ENCODE results near the gene IBA57.

Gene IBA57

GRCh38 chr1:228165372-228166169 is at the start of gene IBA57:
Gene IBA57 (plus strand): TSS chr1:228165804. CDS start chr1:228165817, 13 bp downstream.
- peak; percentile 96 for DNase-seq

DNA sequence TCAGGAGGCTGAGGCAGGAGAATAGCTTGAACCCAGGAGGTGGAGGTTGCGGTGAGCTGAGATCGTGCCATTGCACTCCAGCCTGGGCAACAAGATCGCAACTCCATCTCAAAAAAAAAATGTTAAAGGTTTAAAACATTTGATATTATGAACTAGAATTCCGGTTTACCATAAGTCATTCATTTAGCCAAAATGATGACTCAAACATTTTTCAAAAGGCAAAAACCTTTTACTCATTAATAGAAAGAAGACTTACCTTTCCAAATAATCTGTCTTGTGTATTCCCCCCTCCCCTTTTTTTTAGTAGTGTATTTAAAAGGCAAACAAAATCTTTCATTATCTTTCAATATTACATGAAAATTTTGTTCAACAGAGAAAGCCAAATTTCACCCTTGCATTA is 48.3 kb upstream of the IBA57 start:
- DNase-seq: no peak

DNA sequence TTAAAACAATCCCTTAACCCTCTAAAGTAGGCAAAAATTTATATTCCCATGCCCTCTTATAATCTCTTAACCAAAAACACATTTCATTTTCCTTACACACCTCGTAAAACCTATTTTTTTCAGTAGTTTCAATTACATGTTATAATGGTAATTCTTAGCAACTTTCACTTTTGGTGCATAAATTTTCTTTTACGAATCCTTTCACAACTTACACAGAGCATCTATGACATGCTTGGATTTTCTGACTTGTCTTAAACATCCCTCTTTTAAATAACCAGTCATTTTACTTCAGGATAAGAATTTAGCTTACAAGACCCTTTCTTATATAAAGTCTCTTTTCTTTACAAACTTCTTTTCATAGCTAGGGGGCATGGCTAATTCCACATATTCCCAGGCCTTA is 47.6 kb upstream of the IBA57 start:
- no peak for DNase-seq

GRCh38 chr1:228120351-228120750 is 45.3 kb upstream of the IBA57 start:
- DNase-seq: no peak

DNA sequence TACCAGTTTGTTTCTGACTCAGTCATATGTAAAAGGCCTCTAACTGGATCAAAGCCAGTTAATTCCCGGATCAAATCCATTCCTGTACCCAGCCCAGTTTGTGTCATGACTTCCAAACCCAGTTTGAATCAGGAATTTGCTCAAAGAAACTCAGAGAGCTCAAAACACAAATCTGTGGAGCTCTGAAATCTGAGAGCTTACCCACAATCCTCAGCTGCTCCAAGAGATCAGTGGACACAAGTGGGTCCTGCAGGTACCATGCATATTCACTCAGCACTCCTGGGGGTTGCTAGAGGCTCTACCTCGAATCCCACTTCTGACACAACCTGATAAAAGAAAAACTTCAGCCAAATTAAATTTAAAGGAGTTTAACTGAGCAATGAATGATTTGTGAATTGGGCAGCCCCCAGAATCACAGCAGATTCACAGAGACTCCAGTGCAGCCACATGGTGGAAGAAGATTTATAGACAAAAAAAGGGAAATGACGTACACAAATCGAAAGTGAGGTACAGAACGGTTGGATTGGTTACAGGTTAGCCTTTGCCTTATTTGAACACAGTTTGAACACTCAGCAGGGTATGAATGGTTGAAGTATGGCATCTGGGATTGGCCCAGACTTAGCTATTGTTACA is 44.6 kb upstream of the IBA57 start:
- DNase-seq: no peak

DNA sequence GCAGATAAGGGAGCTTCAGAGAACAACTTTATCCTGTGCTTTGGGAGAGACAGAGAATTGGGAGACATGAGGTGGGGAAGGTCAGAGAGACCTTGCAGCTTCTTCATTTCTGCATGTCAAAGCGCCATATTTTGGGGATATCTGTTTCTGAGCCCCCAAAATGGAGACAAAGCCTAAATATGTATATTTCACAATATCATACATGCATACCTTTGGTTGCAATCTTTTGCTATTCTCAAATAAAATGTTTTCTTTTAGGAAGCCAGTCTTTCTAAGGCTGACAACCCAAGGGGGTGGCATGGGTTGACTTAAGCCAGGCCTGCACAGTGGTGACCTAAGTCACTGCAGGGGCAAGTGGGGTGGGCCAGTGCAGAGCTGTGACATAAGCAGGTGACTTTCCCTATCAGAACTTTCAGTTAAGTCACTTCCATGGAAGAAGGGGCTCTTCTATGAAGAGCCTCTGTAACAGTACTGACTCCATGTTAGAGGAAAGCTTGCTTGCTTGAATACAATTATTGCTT is 42.6 kb upstream of the IBA57 start:
- no peak for DNase-seq

DNA sequence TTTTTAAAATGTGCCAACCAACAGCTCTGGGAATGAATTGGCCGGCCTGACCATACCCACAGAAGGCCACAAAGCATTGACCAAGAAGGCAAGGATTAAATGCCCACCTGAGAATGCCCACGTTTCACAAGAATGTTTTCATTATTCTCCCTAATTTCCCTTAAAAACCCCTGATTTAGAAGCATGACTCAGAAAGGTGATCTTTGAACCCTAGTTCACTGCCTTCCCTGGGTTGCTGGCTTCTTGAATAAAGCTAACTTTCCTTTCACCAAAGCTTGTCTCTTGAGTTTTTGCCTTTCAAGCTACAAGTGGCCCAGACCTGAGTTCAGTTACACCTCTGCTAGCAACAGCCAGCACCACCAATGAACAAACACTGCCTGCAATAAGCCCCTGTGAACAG is 42.1 kb upstream of the IBA57 start:
- DNase-seq: no peak

- no peak for DNase-seq
Measured at GRCh38 chr1:228125185-228125584, 40.4 kb upstream of the IBA57 start.

DNA sequence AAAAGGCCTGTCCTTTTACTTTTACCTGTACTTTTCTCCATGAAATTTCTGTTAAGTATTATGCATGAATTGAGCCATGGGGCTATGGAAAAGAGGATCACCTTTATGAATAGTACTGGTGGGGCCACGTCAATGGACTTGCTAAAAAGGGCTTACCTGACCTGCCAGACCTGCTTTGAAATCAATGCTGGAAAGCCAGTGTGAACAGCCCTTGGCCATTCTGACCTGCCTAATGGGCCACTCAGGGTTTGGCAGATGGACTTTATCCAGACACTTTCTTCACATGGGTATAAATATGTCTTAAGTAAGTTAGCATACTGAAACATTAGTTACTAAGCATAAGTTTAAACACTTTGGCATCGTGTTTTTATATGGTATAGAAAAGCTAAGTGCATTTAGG is 33.8 kb upstream of the IBA57 start:
- DNase-seq: no peak

DNA sequence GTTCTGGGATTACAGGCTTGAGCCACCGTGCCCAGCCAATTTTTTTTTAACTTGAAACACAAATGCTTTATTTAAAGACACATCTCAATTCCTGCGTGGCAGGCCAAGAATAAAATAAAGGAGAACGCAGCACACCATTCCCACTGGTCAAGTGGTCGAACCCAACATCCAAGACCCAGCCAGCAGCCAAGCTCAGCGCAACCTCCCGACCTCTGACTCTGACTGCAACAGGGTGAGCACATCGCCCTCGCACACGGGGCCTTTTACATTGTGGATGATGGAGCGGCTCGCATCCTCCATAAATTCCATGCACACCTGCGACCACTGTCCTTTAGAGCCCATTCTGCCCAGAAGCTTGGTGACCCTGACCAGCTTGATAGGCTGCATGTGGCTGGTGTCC is 31.0 kb upstream of the IBA57 start:
- no peak for DNase-seq

DNA sequence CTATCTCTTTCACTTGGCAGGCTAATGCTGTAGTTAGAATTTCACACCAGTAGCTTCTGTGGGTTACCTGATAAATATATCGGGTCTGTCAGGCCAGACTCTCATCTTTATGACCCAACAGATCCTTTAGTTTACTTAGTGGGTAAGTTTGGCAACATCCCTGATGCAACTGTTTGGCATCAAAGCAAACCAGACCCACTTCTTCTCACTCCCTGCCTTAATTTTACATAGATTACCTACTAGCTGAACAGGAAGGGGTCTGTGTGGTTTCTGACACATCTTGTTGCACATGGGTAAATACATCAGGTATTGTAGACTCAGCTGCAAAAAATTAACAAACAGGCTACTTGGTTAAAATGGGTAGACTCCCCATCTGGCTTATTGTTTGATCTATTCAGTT is 28.7 kb upstream of the IBA57 start:
- no peak for DNase-seq

DNA sequence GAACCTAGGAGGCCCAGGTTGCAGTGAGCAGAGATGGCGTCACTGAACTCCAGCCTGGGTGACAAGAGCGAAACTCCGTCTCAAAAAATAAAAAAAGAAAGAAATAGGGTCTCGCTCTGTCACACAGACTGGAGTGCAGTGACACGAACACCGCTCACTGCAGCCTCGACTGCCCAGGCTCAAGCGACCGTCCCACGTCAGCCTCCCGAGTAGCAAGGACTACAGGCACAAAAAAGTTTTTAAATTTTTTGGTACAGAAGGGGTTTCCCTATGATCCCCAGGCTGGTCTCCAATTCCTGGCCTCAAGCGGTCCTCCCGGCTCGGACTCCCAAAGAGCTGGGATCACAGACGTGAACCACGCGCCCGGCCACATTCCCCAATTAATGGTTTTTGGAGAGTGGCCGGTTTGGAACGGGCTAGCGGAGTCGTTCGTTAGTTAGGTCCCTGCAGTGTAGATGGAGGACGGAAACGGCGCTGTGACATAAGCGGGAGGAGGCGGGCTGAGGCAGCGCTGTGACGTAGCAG is 26.1 kb upstream of the IBA57 start:
- no peak for DNase-seq

- DNase-seq: peak; percentile 97
Measured at GRCh38 chr1:228139931-228140723, 25.5 kb upstream of the IBA57 start, which contains the start of gene GUK1. Gene GUK1 (plus strand): TSS chr1:228140279. CDS start chr1:228140303, 24 bp downstream.

DNA sequence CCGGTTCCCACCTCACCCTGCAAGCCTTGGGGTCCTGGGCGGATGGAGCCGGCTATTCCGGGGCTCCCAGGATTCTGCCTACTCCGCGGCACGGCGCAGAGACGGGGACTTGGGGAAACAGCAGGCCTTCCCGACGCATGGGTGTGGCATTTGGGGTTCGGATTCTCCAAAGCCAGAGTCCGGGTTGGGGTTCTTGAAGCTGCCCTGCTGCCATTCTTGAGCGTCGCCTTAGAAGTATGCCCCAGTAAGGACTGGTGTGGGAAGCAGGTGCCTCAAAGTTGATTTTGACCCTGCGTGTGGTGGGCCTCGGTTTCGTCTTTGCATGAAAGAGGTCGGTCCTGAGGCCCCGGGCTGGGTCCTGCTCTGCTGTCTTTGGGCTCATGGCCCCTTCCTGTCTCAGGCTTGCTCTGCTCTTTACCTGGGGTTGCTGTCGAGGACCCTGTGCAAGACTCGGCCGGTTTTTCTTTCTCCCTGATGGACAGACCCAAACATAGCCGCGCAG is 24.8 kb upstream of the IBA57 start:
- DNase-seq: no peak

DNA sequence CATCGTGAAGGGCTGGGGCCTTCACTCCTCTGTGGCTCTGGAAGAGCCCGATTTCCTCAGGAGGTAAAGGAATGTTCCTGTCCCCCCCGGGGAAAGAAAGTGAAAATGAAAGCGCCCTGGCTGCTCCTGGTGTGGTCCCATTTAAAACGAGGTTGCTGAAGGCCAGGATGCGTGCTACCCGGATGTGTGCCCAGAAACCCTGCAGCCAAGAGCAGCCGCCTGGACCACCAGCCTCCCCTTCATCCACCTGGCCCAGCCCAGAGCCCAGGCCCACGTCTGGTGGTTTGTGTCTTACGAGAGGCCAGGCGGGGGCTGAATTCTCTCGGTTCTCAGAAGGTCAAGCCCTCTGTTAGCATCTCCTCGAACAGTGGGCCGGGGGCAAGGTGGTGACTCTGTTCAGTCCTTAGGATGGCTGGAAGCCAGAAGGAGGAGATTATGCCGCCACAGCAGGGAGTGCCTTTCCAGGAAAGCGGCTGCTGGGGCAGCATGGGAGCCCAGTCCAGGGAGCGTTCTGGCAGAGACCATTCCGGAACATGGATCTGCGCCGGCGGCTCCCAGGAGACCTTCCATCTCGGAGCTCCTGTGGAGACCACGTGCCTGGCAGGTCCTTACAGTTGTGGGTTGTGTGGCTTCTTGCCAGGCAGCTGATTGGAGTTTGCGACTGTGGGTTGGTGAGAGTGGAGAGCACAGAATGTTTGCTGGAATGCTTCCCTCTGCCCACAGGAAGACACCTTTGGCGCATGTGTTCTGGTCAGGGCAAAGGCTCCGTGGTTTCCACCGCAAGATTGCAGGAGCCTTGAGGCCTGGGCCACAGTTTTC is 24.2 kb upstream of the IBA57 start:
- DNase-seq: no peak

- DNase-seq: no peak
Measured at GRCh38 chr1:228142155-228142691, 23.4 kb upstream of the IBA57 start.

DNA sequence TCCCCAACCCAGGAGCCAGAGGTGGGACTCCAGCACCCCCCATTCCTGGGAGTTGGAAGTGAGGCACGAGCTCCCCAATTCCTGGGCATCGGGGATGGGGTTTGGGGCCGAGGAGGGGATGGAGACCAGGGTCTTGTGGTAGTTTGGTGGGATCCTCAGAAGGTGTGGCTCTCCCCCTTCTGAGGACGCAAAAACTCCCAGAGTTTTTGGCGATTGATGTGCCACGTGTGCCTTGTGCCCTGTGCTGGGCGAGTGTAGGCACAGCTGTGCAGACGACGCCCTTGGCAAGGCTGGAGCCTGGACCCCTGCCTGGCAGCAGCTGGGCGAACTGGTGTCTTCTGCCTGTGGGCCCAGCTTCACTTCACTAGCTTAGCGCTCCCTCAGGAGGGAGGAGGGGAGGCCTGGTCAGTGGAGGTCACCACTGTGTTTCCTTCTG is 22.9 kb upstream of the IBA57 start:
- DNase-seq: no peak

- DNase-seq: no peak
Measured at GRCh38 chr1:228143480-228144192, 22.0 kb upstream of the IBA57 start.

- no peak for DNase-seq
Measured at GRCh38 chr1:228144193-228144992, 21.2 kb upstream of the IBA57 start.

DNA sequence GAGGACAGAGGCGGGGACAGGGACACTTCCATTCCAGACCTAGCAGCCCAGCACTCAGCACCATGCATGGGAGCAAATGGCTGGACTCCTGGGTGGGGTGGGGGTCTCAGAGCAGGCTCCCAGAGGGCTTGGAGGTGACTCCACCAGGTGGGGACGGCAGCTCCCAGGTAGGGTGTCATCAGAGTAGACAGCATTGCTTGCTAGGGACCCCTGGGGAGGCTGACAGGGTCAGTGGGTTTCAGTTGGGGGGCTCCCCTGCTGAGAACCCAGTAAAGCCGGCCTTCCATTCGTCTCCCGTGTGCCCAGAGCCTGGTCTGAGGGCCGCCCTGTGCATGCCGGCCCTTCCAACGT is 20.6 kb upstream of the IBA57 start:
- DNase-seq: no peak

Data from NCI-H1694 treated with DMSO at 0.1 percent for 48 hours (cell line).